Measurements from ENCODE around the gene ALG13.

DNA sequence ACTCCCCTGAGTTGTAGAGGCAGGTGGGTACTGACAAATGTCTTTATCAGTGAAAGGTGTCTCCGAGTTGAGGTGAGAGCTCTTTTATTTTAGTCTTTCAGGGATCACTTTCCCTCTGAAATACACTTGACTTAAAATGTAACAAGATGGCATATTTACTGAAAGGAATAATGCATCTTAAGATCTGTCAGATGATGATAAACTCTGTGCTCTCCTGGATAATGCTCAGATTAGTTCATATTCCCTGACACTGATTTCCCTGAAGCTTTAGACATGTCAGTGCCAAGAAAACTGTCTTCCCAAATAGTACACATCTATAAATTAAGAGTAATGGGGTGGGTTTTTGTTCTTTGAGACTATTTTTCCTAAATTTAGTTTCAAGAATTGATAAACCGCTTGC, 75.5 kb downstream of the ALG13 start:
- TF ChIP-seq HDGF (IDR thresholded peaks at IDR 0.05; ENCODE audit: borderline replicate concordance) (no peak), FOXM1 (IDR thresholded peaks at IDR 0.05; ENCODE audit: borderline replicate concordance) (no peak), ZNF384 (IDR thresholded peaks at IDR 0.05) (no peak), LEF1 (IDR thresholded peaks at IDR 0.05; ENCODE audit: borderline replicate concordance) (no peak), NFRKB (IDR thresholded peaks at IDR 0.05) (no peak), TARDBP (IDR thresholded peaks at IDR 0.05) (no peak), FOXK2 (IDR thresholded peaks at IDR 0.05) (no peak), SP1 (IDR thresholded peaks at IDR 0.05) (no peak), L3MBTL2 (conservative IDR thresholded peaks at IDR 0.05) (no peak), ARNT (IDR thresholded peaks at IDR 0.05) (no peak), BHLHE40 (IDR thresholded peaks at IDR 0.05; ENCODE audit: borderline replicate concordance) (no peak), SUZ12 (IDR thresholded peaks at IDR 0.05) (no peak)
- TF ChIP-seq, protein P1, sequence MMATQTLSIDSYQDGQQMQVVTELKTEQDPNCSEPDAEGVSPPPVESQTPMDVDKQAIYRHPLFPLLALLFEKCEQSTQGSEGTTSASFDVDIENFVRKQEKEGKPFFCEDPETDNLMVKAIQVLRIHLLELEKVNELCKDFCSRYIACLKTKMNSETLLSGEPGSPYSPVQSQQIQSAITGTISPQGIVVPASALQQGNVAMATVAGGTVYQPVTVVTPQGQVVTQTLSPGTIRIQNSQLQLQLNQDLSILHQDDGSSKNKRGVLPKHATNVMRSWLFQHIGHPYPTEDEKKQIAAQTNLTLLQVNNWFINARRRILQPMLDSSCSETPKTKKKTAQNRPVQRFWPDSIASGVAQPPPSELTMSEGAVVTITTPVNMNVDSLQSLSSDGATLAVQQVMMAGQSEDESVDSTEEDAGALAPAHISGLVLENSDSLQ (IDR thresholded peaks at IDR 0.05): no peak

Data from HEK293T (cell line).